ENCODE results near the gene CD300H. TPM values are rescaled to one million over a fixed set of nuclear protein-coding genes. Genes with fewer than 3 reads are reported as not detected.

CD300H gene
- total RNA-seq, 1 experiment from 2014 or later: not detected

DNA sequence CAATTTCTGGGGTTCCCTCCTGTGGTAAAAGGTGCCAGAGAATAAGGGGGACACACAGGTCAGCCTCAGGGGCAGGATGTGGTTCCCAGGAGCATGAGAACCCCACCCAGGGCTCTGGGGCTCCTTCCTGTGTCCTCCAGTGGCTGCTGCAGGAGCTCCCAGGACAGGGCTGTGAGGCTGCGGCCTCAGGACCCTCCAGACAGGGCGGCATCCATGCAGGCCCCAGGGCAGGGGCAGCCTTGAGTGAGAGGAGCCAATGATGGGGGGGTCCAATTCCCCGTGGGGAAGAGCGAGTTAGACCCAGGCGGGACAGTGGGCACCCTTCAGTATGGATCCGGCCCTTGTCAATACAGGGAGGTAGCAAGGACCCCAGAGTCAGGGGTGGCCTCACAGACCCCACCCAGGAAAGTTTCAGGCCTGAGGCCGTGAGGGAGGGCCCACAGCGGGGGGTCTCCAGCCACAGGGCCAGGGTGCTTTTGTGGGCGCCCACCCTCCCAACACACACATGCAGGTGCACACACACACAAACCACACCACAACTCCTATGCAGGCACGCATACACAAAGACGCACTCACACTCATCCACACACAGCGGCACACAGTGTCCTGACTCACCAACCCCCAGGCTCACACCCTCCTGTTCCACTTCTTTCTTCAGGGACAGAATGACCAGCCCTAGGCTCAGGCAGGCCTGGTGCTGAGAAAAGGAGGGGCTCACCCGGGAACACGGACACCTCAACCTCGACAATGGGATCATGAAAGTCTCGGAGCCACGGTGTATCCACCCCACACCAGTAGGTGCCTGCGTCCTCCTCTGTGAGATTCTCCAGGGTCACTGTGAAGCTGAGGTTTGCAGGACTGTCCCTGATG is 23.2 kb downstream of the CD300H start:
- H3K9ac ChIP-seq (ENCODE audit: low read length): no peak overlapping the region
- CTCF ChIA-PET: no interaction called here
- POLR2A ChIA-PET: no interaction called here
- no peaks in the 10 kb centered on the region for H3K9me2 ChIP-seq (ENCODE audit: insufficient read depth)
- RAD21 ChIA-PET (ENCODE audit: low non-redundant PET in 1 of 2, low total read pairs in 2 of 2, uncharacterized antibody in 2 of 2, unreplicated experiment in 2 of 2): no interaction called here
- H3K36me3 ChIP-seq (ENCODE audit: control insufficient read depth in 1 of 2, insufficient read depth in 2 of 2, low read length in 2 of 2): no peaks in the 10 kb centered on the region
- TF ChIP-seq CBX3 (IDR thresholded peaks at IDR 0.05; ENCODE audit: low read depth) (no peak), SIN3A (IDR thresholded peaks at IDR 0.05; ENCODE audit: low read depth) (no peak), REST (IDR thresholded peaks at IDR 0.05; ENCODE audit: low read depth) (no peak), EZH2phosphoT487 (IDR thresholded peaks at IDR 0.05; ENCODE audit: borderline replicate concordance) (no peak), RAD21 (IDR thresholded peaks at IDR 0.05; ENCODE audit: low read depth) (no peak), EGR1 (IDR thresholded peaks at IDR 0.05; ENCODE audit: low read depth) (no peak), ATF3 (IDR thresholded peaks at IDR 0.05) (no peak), JUND (IDR thresholded peaks at IDR 0.05) (no peak), POLR2A (IDR thresholded peaks at IDR 0.05; ENCODE audit: borderline replicate concordance, extremely low read depth, insufficient read depth, insufficient read length) (no peak), FOSL1 (IDR thresholded peaks at IDR 0.05; ENCODE audit: low read depth) (no peak), SRF (IDR thresholded peaks at IDR 0.05; ENCODE audit: low read depth) (no peak), TCF7L2 (IDR thresholded peaks at IDR 0.05; ENCODE audit: borderline replicate concordance, extremely low read depth, insufficient read depth, insufficient read length) (no peak), YY1 (IDR thresholded peaks at IDR 0.05; ENCODE audit: extremely low read depth, insufficient replicate concordance, low read depth, low read length) (no peak), SP1 (IDR thresholded peaks at IDR 0.05; ENCODE audit: low read depth) (no peak), EZH2 (IDR thresholded peaks at IDR 0.05) (no peak), ZFX (IDR thresholded peaks at IDR 0.05) (no peak), ZNF274 (IDR thresholded peaks at IDR 0.05; ENCODE audit: low read depth, low read length) (no peak), ELF1 (IDR thresholded peaks at IDR 0.05; ENCODE audit: borderline replicate concordance, low read depth) (no peak), POLR2AphosphoS5 (IDR thresholded peaks at IDR 0.05; ENCODE audit: low read depth, low read length) (no peak)
- no peak for ATAC-seq
- H3K9me3 ChIP-seq (ENCODE audit: control insufficient read depth in 1 of 2, insufficient read depth in 1 of 2, low read depth in 1 of 2, low read length in 2 of 2): no peaks in the 10 kb centered on the region
- H2AFZ ChIP-seq (ENCODE audit: low read depth, low read length, poor library complexity, severe bottlenecking): no peak overlapping the region
- no peak overlapping the region for H3K27ac ChIP-seq (ENCODE audit: low read depth, low read length)
- intact Hi-C loops (cut with micrococcal nuclease): no loop called here
- H3K27me3 ChIP-seq (ENCODE audit: insufficient read depth, low read length): peaks cover under 1% of the 10 kb centered on the region; the same call in 1 of the 2 replicates
- DNase-seq (ENCODE audit: low read depth, low spot score): no peak
- H3K4me1 ChIP-seq (ENCODE audit: control insufficient read depth in 1 of 2, insufficient read depth in 2 of 2, low read length in 2 of 2): peaks cover 0 to 5% of the 10 kb centered on the region in 2 experiments; a peak in 1 of 4 replicates
- H3K4me2 ChIP-seq (ENCODE audit: low read length): no peak overlapping the region
- no peaks in the 10 kb centered on the region for H4K20me1 ChIP-seq (ENCODE audit: insufficient read depth)
- no TSS peak for BruUV-seq (replicated peaks)
- H3K4me3 ChIP-seq (replicated peaks in 1 of 2; ENCODE audit: low read depth in 1 of 2, low read length in 2 of 2): no peak overlapping the region
- no peaks in the 10 kb centered on the region for H3K79me2 ChIP-seq (ENCODE audit: insufficient read depth, low read length)

Data from HCT116 (cell line).